Measurements from ENCODE around the gene UNC5B.
"Not testable (repeated sequence)": the region's sequence is repeated elsewhere in the genome, so short reads cannot be mapped to it uniquely, and the experiment has no call there.

Gene UNC5B

DNA sequence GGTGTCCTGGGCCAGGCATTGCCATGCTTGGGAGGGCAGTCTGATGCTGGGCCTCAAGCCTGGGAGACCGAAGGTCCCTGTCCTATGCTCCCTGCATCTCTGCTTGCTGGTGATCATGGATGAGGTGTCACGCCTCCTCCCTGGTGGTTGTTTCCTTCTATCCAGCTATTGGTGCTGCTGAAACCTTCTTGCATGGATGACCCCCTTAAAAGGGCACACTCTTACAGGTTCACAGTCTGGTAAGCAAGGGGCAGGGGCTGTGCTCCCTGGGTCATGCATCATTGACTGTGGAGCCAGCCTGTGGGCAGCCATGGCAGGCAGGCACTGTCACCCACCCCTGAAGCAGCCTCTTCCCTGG, 69.9 kb downstream of the UNC5B start:
- no peak for DNase-seq (ENCODE audit: low read depth in 2 of 2)

DNA sequence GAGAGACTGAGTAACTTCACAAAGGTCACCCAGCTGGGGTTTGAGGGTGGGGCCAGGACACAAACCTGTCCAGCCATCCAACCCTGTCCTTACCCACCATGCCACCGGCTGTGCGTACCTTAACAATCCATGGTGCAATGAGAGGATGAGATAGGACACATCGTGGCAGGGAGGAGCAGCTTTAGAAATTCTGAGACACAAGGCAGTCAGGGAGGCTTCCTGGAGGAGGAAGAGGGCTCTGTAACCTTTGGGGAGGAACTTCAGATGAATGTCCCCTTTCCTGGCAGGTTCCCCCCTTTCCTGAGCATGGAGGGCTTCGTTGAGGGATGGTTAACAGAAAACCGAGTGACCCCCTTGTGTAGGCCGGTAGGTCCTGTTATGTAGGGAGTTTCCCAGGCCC, 71.0 kb downstream of the UNC5B start:
- DNase-seq (ENCODE audit: low read depth in 2 of 2) = no peak

DNA sequence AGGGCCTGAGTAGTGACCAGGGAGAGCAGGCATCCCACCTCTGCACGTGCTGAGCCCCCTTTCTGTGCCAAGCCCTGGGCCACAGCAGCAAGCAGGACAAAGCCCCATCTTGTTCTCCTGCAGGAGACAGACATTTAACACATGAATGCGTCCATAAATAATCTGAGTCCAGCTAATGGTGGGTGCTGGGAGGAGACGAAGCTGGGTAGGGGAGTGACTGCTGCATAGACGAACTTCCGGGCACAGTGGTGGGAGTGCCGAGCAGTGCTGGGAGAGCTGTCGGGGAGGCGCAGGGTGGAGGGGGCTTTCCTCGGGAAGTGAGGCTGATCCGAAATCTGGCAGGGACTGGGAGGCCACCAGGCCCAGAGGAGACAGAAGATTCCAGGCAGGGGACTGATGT, 71.5 kb downstream of the UNC5B start:
- DNase-seq (ENCODE audit: low read depth in 2 of 2) = no peak

DNA sequence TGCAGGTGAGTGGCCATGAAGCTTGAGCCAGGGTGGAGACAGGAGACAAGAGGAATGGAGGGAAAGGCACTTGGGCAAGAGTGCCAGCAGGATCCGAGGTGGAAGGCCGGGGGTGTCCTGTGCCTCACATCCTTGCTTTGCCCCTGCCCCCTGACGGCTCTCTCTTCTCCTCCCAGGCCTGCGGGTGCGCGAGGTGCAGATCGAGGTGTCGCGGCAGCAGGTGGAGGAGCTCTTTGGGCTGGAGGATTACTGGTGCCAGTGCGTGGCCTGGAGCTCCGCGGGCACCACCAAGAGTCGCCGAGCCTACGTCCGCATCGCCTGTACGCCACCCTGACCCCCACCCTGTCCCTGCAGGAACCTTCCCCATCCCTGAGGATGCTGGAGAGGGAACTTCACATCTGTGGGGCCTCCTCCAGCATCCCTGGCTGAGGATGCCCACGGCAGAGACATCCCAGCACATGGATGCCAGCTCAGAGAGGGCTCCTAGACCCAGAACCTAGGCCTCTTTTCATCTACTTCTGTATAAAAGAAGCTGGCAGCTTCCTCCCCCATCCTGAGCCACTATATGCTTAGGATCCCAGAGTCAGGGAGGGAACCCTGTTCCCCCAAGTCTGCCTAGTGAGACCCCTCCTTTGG, 72.3 kb downstream of the UNC5B start:
- no peak for DNase-seq (ENCODE audit: low read depth in 2 of 2)

DNA sequence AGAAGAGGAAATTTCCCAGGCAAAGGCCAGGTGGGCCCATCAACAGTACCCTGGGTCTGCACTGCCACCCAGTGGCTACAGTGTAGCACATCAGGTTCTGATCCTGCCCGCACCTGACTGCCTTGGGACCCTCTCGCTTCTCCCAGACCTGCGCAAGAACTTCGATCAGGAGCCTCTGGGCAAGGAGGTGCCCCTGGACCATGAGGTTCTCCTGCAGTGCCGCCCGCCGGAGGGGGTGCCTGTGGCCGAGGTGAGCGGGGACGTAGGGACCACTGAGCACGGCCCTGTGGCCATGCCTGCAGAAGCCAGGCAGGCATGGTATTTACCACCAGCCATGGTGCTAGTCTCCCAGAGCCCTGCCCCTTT, 72.8 kb downstream of the UNC5B start:
- no peak for DNase-seq (ENCODE audit: low read depth in 2 of 2)

DNA sequence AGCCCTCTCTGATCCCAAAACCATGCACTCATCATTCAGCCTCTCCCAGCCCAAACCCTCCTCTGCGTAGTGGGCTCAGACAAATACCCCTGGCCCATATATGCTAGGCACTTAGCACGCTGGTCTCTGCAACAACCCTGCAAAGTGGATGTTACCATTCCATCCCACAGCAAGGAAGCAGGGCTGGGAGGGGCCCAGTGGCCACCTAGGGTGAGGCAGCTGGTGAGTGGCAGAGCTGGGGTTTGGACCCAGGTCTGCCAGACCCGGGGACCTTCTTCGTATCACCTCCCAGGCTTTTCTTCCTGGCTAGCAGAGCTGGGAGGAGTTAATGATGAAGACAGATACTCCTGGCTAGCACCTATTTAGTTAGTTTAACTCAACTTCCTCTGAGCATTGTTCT, 73.6 kb downstream of the UNC5B start:
- DNase-seq (ENCODE audit: low read depth in 2 of 2) = no peak

DNA sequence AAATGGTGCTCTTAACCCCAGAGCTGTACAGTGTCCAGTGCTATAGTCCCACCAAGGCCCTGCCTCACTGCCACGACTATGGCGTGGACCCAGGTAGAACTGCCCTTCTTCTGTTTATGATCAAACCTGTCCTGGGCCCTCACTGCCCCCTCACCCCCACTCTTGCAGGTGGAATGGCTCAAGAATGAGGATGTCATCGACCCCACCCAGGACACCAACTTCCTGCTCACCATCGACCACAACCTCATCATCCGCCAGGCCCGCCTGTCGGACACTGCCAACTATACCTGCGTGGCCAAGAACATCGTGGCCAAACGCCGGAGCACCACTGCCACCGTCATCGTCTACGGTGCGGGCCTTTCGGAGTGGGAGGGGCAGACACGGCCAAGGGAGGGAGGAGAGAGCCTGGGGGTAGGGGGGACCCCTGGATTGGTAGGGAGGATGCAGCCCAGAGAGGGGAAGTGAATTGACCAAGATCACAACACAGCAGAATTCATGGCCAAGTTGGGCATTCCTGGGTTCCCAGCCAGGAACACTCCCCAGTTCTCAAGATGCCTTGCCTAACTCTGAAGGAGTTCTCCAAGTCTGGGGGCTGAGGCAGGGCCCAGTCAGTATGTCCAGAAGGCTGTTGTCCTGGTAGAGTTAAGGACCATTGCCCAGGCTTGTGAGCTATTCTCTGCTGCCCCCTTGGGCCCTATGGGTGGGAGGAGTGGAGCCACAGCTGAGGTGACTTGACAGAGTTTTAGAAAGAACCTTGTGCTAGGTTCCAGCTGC, 74.3 kb downstream of the UNC5B start:
- DNase-seq (ENCODE audit: low read depth in 2 of 2) = no peak

DNA sequence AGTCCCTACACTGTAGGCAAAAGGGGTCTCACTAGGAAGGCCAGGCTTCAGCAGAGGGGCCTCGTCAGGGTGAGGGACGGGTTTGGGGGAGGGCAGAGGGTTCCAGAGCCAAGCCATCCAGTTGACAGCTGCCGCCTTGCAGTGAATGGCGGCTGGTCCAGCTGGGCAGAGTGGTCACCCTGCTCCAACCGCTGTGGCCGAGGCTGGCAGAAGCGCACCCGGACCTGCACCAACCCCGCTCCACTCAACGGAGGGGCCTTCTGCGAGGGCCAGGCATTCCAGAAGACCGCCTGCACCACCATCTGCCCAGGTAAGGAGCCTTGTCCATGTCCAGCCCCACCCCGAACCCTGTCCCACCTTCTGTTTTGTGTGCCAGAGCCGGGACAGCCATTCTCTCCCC, 75.1 kb downstream of the UNC5B start:
- no peak for DNase-seq (ENCODE audit: low read depth in 2 of 2)

DNA sequence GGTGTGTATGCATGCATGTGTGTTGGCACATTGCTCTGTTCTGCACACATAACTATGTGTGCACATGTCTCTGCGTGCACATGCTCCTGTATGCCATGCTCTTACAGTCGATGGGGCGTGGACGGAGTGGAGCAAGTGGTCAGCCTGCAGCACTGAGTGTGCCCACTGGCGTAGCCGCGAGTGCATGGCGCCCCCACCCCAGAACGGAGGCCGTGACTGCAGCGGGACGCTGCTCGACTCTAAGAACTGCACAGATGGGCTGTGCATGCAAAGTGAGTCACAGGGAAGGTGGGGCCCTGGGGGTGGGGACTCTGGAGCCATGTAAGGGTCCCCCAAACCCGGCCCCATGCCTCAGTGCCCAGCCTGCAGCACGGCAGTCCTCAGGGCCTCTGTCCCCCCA, 76.1 kb downstream of the UNC5B start:
- DNase-seq (ENCODE audit: low read depth in 2 of 2) = no peak

DNA sequence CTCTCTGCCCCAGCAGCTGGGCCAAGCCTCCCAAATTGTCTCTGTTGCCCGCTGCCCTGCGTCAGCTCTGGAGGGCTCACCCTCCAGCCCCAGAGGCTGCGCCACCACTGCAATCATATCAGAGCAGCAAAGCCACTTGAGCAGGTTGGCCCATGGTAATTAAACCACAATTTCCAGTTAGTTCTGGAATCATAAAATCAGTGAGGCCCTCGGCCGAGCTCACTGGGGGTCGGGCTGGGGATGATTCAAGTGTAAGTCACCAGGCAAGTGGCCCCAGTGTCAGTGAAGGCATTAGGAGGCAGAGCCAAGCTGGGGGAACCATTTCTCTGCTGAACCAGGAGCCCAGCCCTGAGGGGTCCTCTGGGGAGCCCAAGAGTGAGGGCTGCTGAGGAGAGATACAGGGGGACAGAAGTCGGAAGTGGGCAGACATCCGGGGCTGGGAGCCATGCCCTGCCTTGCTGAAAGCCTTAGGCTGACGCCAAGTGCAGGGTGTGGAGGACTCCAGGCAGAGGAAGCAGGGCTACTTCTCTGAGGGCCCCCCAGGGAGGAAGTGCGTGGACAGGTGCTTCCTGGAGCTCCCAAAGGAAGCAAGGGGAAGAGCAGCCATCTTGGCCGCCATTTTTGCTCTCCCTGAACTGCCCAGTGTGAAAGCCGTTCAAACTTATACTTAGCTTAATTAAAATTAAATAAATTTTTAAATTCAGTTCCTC, 77.2 kb downstream of the UNC5B start:
- no peak for DNase-seq (ENCODE audit: low read depth in 2 of 2)

DNA sequence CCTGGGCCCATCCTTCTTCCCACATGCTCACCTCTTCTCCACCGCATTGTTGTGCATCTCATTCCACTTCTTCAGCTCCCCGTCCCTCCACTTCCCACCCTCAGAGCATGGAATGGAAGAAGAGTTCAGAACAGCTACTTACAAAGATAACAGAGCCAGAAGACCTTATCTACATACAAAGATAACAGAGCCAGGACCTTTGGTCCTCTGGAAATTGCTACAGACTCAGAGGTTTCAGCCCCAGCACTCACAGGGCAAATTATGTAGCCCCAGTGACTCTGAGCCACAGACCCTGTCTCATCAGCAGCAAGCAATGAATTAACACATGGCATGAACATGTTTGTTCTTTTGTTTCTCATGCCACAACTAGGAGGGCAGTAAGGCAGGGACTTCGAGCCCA, 78.0 kb downstream of the UNC5B start:
- no peak for DNase-seq (ENCODE audit: low read depth in 2 of 2)

DNA sequence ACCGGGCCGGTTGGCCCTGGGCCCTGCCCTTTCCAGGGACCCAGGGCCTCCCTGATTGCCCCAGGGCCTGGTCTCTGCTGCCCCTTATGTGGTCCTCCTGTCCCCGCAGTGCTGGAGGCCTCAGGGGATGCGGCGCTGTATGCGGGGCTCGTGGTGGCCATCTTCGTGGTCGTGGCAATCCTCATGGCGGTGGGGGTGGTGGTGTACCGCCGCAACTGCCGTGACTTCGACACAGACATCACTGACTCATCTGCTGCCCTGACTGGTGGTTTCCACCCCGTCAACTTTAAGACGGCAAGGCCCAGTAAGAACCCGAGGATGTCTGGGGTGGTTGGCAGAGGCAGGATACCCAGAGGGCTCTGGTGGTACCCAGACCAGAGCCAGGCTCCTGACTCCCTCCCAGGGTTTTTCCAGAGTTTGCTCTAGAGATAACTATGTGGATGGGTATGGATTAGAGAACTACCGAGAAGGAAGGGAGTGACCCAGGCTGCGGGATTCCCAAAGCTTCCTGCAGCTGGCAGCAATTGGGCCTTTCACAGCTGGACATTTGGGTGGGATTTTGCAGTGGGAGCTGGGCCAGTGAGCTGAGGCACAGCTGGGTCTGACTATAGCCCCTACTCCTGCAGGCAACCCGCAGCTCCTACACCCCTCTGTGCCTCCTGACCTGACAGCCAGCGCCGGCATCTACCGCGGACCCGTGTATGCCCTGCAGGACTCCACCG, 78.6 kb downstream of the UNC5B start:
- DNase-seq (ENCODE audit: low read depth in 2 of 2) = no peak

DNA sequence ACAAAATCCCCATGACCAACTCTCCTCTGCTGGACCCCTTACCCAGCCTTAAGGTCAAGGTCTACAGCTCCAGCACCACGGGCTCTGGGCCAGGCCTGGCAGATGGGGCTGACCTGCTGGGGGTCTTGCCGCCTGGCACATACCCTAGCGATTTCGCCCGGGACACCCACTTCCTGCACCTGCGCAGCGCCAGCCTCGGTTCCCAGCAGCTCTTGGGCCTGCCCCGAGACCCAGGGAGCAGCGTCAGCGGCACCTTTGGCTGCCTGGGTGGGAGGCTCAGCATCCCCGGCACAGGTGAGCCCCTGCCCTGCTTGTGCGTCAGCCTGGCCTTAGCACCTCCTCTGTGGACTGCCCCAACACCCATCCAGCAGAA, 79.1 kb downstream of the UNC5B start:
- DNase-seq (ENCODE audit: low read depth in 2 of 2) = no peak

DNA sequence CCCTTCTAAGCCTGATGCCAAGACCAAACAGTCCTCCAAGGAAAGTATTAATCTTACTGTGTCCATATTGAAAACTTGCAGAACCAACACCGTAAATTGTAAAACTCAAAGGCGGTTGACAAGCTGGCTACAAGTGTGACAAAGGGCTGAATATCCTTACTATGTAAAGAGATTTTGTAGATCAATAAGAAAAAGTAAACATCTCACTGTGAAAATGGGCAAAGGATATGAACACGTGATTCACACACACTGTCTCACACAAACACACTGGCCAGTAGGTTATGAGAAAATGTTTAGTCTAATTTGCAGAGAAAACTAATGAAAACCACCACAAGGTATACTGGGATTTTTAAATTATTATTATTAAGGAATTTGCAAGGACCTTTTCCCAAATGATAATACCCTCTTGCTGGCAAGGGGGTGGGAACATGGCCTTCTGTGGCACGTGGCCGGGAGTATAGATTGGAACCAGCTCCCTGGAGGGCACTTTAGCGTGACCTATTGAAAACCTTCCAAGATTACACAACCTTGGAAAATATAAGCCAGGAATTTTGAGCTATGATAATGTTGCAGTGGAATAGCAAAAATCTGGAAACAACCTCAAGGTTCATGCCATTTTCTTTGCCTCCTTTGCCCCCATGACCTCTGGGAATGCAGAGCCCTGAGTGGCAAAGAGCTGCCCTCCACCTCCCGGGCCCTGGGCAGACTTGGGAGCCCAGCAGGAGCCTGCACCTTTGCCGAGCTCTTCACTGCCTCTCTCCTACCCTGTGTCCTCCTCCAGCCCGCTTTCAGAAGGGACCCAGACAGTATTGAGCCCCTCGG, 80.5 kb downstream of the UNC5B start:
- no peak for DNase-seq (ENCODE audit: low read depth in 2 of 2)

DNA sequence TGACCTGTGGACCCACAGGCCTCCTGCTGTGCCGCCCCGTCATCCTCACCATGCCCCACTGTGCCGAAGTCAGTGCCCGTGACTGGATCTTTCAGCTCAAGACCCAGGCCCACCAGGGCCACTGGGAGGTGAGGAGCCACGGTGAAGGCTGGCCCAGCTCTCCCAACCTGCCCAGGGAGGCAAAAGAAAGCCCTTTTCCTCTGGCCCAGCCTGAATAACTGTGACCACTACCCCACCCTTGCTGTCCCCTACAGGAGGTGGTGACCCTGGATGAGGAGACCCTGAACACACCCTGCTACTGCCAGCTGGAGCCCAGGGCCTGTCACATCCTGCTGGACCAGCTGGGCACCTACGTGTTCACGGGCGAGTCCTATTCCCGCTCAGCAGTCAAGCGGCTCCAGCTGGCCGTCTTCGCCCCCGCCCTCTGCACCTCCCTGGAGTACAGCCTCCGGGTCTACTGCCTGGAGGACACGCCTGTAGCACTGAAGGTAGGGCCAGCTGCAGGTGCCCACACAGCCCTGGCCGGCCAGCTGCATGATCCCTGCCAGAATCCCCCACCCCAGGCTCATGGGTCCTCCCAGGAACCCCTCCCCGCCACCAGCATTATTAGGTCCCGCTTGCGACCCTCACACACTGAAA, 81.2 kb downstream of the UNC5B start:
- no peak for DNase-seq (ENCODE audit: low read depth in 2 of 2)

DNA sequence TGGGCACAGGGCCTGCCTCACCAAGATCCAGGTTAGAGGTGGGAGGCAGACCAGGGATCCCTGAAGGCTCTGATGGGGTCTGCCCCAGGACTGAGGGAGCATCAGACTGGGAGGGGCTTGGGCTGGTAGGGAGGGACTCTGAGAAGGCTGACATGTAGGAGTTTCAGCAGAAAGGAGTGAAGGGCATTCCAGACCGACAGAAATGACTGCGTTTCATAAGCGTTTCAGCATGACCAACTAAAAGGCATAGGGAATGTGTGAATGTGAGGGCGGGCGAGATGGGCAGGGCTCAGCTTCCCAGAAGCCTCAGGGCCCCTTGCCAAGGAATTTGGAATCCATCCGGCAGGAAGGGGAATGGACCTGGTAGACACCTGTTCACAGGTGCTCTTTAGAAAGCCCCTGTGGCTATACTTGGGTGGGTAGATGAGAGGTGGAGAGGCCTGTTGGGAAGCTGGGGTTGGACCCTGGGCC, 81.8 kb downstream of the UNC5B start:
- no peak for DNase-seq (ENCODE audit: low read depth in 2 of 2)

DNA sequence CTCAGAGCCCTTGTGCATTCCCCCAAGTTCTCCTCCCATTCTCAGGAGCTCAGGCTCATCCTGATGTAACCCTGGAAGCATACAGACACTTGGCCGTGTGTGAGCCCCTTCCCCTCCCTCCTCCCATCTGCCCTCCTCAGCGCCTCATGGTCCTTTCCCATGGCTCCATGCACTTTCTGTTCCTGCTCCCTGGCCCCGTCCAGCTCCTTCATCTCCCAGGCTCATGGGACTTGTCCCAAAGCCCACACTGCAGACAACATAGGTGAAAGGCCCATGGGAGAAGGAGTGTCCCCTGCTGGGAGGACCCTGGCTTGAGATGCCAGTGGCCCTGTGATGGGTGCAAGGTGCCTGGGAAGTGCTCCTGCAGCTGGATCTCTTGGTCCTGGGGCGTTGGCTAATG, 82.5 kb downstream of the UNC5B start:
- no peak for DNase-seq (ENCODE audit: low read depth in 2 of 2)

DNA sequence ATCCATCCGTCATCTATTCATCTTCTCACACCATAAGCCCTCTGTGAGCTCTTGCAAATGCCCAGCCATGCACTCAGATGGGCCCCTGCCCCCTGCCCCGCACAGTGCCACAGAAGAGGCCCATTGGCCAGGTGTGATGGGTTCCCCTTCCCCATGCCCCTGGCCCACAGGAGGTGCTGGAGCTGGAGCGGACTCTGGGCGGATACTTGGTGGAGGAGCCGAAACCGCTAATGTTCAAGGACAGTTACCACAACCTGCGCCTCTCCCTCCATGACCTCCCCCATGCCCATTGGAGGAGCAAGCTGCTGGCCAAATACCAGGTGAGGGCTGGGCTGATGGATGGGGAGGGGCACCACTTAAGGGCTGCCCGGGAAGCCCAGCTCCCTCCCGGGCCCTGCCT, 83.3 kb downstream of the UNC5B start:
- DNase-seq (ENCODE audit: low read depth in 2 of 2) = no peak

DNA sequence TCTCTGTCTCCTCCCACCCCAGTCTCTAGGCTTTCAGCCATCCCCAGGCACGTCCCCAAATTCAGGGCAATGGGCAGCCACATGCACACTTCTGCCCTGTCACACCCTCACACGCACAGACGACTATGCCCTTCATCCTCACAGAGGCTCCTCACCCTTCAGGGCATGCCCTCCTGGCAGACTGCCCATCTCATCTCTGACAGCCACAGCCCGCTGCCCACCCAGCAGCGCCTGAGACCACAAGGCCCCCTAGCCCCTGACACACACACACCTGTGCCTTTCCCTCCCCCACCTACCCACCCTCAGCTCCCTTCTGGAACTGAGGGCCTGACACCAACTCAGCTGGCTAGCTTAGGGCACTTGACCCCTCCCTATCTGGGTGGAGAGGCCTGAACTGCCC, 83.7 kb downstream of the UNC5B start:
- no peak for DNase-seq (ENCODE audit: low read depth in 2 of 2)

DNA sequence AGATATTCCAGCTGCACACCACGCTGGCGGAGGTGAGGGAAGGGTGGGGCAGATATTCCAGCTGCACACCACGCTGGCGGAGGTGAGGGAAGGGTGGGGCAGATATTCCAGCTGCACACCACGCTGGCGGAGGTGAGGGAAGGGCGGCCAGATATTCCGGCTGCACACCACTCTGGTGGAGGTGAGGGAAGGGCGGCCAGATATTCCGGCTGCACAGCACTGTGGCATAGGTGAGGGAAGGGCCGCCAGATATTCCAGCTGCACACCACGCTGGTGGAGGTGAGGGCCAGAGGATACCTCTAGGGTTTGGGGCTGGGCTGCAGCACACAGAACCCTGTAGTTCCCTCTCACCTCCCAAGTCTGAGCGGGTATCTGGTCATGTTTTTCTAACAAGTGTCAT, 84.4 kb downstream of the UNC5B start:
- DNase-seq (ENCODE audit: low read depth in 2 of 2) = not testable (repeated sequence)

DNA sequence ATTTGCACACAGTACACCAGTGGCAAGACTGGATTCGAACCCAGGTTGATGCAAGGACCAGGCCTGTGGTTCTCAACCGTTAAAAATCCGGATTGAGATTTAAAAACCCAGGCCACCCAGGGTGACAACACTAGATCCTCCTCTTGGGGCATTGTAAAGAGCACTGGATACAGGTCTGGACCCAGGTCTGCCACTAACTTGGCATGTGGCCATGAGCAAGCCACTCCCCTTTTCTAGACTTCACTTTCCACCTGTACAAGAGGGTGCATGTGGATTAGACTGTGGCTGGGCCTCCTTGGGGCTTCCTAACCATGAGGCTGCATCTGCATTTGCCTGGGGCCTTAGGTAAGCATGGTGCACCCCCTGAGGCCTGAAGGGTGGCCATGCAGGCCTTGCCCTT, 85.0 kb downstream of the UNC5B start:
- DNase-seq (ENCODE audit: low read depth in 2 of 2) = no peak
